GM12878 (cell line): ENCODE results near the gene ATP2A3. TPM values are rescaled to one million over a fixed set of nuclear protein-coding genes. Genes with fewer than 3 reads are reported as not detected.

Experiments
- ATAC-seq: fragments of 200-7000 bp; cut with Tn5 transposase; 3 replicates; pipeline ENCODE4 v1.9.1; 2020; ENCODE audit warnings: mild to moderate bottlenecking, moderate library complexity
- BruUV-seq: library from RNA; stranded (reverse); fragments of 400-500 nt; replicated peaks from 2 replicates; lab custom pipeline; 2021; lab: Mats Ljungman, UMichigan
- CTCF ChIA-PET: fragments of 300-600 bp; sonication (Branson Sonifier 250); formaldehyde crosslinking; extraction: SDS; loops from one replicate; lab custom pipeline; 2021; ENCODE audit warnings: inconsistent platforms; lab: Yijun Ruan, JAX
- POLR2A ChIA-PET: fragments of 350-600 bp; formaldehyde crosslinking; extraction: SDS; loops from one replicate; lab custom pipeline; 2021; ENCODE audit warnings: inconsistent platforms; lab: Charles Lee
- RAD21 ChIA-PET: fragments of 300-600 bp; sonication (Branson Sonifier 250); formaldehyde crosslinking; loops from one replicate; lab custom pipeline; 2023; ENCODE audit warnings: antibody characterized with exemption; ENCODE audit not compliant: unreplicated experiment; lab: Charles Lee
- SMC1A ChIA-PET: fragments of 300-600 bp; sonication (Branson Sonifier 250); formaldehyde crosslinking; loops from one replicate; lab custom pipeline; 2023; ENCODE audit not compliant: unreplicated experiment, uncharacterized antibody; lab: Charles Lee
- DNase-seq: peaks from one replicate; pipeline ENCODE4 v3.0.0-alpha.2; 2011; ENCODE audit warnings: low read depth, low spot score
- FAIRE-seq: peaks from 3 replicates; lab custom pipeline; 2011; peaks lifted over from hg19 to GRCh38; lab: Jason Lieb, UNC
- H2AFZ ChIP-seq: 2 replicates; pipeline ENCODE4 v1.6.0; 2011; ENCODE audit warnings: low read depth, low read length, control low read depth; ENCODE audit not compliant: control insufficient read depth
- H3K27ac ChIP-seq: 2 replicates; pipeline ENCODE4 v1.5.1; 2011; ENCODE audit warnings: control low read depth; ENCODE audit not compliant: control insufficient read depth, insufficient read depth
- H3K27me3 ChIP-seq, 2 experiments: replicated peaks in 1 of 2; 2 replicates each; pipeline versions ENCODE4 v1.6.0 to v1.6.1; 2011; ENCODE audit warnings: low read length in 1 of 2; ENCODE audit not compliant: control insufficient read depth in 2 of 2, insufficient read depth in 2 of 2
- H3K36me3 ChIP-seq, 2 experiments: 2 replicates each; pipeline ENCODE4 v1.5.1; 2011; ENCODE audit warnings: low read length in 1 of 2; ENCODE audit not compliant: control insufficient read depth in 2 of 2, insufficient read depth in 2 of 2
- H3K4me1 ChIP-seq: 2 replicates; pipeline ENCODE4 v1.6.1; 2011; ENCODE audit warnings: mild to moderate bottlenecking, low read length, moderate library complexity, mixed read lengths; ENCODE audit not compliant: control insufficient read depth, insufficient read depth
- H3K4me2 ChIP-seq: 2 replicates; pipeline ENCODE4 v1.6.0; 2011; ENCODE audit warnings: control low read depth; ENCODE audit not compliant: control insufficient read depth, insufficient read depth
- H3K4me3 ChIP-seq: fragments of 200-600 bp; sonication (generic); 2 replicates; pipeline ENCODE4 v1.5.1; 2016
- H3K79me2 ChIP-seq: 2 replicates; pipeline ENCODE4 v1.6.0; 2011; ENCODE audit warnings: low read length; ENCODE audit not compliant: control insufficient read depth, insufficient read depth
- H3K9ac ChIP-seq: 2 replicates; pipeline ENCODE4 v1.8.0; 2011; ENCODE audit warnings: low read length, control low read depth, mixed read lengths; ENCODE audit not compliant: control insufficient read depth, insufficient read depth
- H3K9me3 ChIP-seq: replicated peaks from 3 replicates; pipeline ENCODE4 v1.5.1; 2011; ENCODE audit warnings: mild to moderate bottlenecking, low read length; ENCODE audit not compliant: control insufficient read depth, insufficient read depth
- H4K20me1 ChIP-seq: 2 replicates; pipeline ENCODE4 v1.6.0; 2011; ENCODE audit not compliant: control insufficient read depth, insufficient read depth
- BACH1 ChIP-seq: fragments of 450-650 bp; IDR thresholded peaks from 2 replicates; pipeline ENCODE4 v1.6.1; 2017; ENCODE audit warnings: mild to moderate bottlenecking, borderline replicate concordance
- EGR1 ChIP-seq, 2 experiments: IDR thresholded peaks; 1 replicate in 1 of 2; 2 replicates in 1 of 2; pipeline ENCODE4 v1.6.1; 2011 to 2012; ENCODE audit warnings: low read depth in 2 of 2, low read length in 2 of 2, borderline replicate concordance in 1 of 2, mild to moderate bottlenecking in 1 of 2, moderate library complexity in 1 of 2
- EZH2 ChIP-seq: IDR thresholded peaks from 2 replicates; pipeline ENCODE4 v1.6.1; 2012; ENCODE audit warnings: low read depth, mild to moderate bottlenecking, control low read depth, inconsistent platforms, low read length, borderline replicate concordance; ENCODE audit not compliant: control insufficient read depth
- IKZF2 ChIP-seq, 2 experiments: fragments of 450-650 bp; IDR thresholded peaks; 2 replicates each; pipeline ENCODE4 v1.6.1; 2017; ENCODE audit warnings: mild to moderate bottlenecking in 2 of 2, moderate library complexity in 2 of 2
- MEF2A ChIP-seq: IDR thresholded peaks from 2 replicates; pipeline ENCODE4 v1.6.1; 2011; ENCODE audit warnings: low read depth, mild to moderate bottlenecking, low read length, moderate library complexity; ENCODE audit not compliant: insufficient read depth
- MYC ChIP-seq: IDR thresholded peaks from 2 replicates; pipeline ENCODE4 v1.6.1; 2011; ENCODE audit warnings: mild to moderate bottlenecking, low read length, moderate library complexity, inconsistent platforms; ENCODE audit not compliant: insufficient read depth, insufficient replicate concordance, insufficient read length, severe bottlenecking
- PAX5 ChIP-seq: IDR thresholded peaks from 2 replicates; pipeline ENCODE4 v1.6.1; 2011; ENCODE audit warnings: low read depth, low read length, borderline replicate concordance
- RAD51 ChIP-seq: fragments of 450-650 bp; IDR thresholded peaks from 2 replicates; pipeline ENCODE4 v1.6.1; 2016; ENCODE audit warnings: moderate library complexity, mild to moderate bottlenecking, inconsistent platforms
- TCF3 ChIP-seq: IDR thresholded peaks from 2 replicates; pipeline ENCODE4 v1.6.1; 2012; ENCODE audit warnings: low read depth, mild to moderate bottlenecking, low read length, borderline replicate concordance; ENCODE audit not compliant: insufficient read depth
- USF2 ChIP-seq: IDR thresholded peaks from 2 replicates; pipeline ENCODE4 v1.6.1; 2011; ENCODE audit warnings: low read depth, low read length, improper control_type of control experiment, borderline replicate concordance
- ZNF207 ChIP-seq: fragments of 450-650 bp; IDR thresholded peaks from 2 replicates; pipeline ENCODE4 v1.6.1; 2014; ENCODE audit warnings: antibody characterized with exemption, mild to moderate bottlenecking, borderline replicate concordance
- ZZZ3 ChIP-seq: IDR thresholded peaks from 2 replicates; pipeline ENCODE4 v1.6.1; 2011; ENCODE audit warnings: low read depth; ENCODE audit not compliant: control insufficient read depth, insufficient read length
- WGBS: methylation state at CpG from one replicate; pipeline ENCODE4 v1.1.6; 2016; ENCODE audit warnings: low lambda C conversion rate; ENCODE audit not compliant: insufficient replicate concordance, insufficient coverage; ENCODE audit errors: missing lambda C conversion rate; 5-methylcytosine and 5-hydroxymethylcytosine counted together
- in situ Hi-C: fragments of 300-500 bp; cut with MboI; formaldehyde crosslinking; loops from 9 replicates; pipeline ENCODE4 v1.14.3; 2018; ENCODE audit warnings: mixed read lengths
- intact Hi-C: fragments of 100-400 bp; cut with micrococcal nuclease; formaldehyde crosslinking; loops from one replicate; pipeline ENCODE4 v1.14.2; 2022; ENCODE audit not compliant: unreplicated experiment
- polyA plus RNA-seq, 11 experiments: library from polyadenylated mRNA; depleted of rRNA in 4 of 11; unstranded in 6 of 11; stranded (reverse) in 5 of 11; fragments of >200 nt; fragmentation: Nextera tagmentation in 4 of 11; fragmentation: Illumina TruSeq in 1 of 11; extraction: Ambion mirVana in 4 of 11; extraction: Trizol in 1 of 11; gene quantifications; 1 replicate in 1 of 11; 2 replicates in 10 of 11; pipeline versions ENCODE4 v1.2.1 to v1.2.3, GENCODE V29; 2011 to 2016; ENCODE audit warnings: inconsistent platforms in 2 of 11, missing spikeins in 2 of 11, low read depth in 1 of 11
- total RNA-seq, 4 experiments: library from RNA; depleted of rRNA in 3 of 4; stranded (reverse); fragments of >200 nt in 3 of 4; fragmentation: Illumina TruSeq in 1 of 4; extraction: Trizol in 1 of 4; gene quantifications; 2 replicates each; pipeline versions ENCODE4 v1.2.1 to v1.2.3, GENCODE V29; 2013 to 2021

ATP2A3 gene
- total and polyA plus RNA-seq, 10 of the 15 experiments (the other 5 are each of a cell fraction or from before 2014, with no cell fraction given) = 1.0 to 99.2 (median 37.9) TPM

DNA sequence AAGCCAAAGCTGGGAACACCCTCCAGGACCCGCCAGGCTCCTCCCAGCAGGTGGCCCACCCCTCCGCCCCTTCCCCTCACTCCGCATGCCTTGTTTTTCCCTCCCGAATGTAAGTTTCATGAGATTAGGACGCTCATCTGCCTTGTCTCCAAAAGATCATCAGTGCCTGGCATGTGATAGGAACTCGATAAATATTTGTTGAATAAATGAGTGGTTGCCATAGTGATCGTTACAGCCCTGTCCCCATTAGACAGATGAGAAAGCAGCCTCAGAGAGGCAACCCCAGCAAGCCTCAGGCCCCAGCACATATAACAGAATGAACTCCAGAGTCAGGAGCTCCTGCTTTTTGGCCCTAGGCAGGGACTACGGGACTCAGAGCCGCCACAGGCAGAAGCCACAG is 76.4 kb downstream of the ATP2A3 start:
- Histone ChIP-seq H3K9me3 (no peaks in the 10 kb centered on the region), H4K20me1 (no peaks in the 10 kb centered on the region), H3K9ac (no peak overlapping the region), H3K4me3 (no peak overlapping the region), H3K79me2 (no peaks in the 10 kb centered on the region), H3K36me3 (no peaks in the 10 kb centered on the region), H3K27ac (no peak overlapping the region), H3K27me3 (peaks cover 0 to 2% of the 10 kb centered on the region in 2 experiments; a peak in 1 of 4 replicates), H2AFZ (no peak overlapping the region), H3K4me2 (no peak overlapping the region), H3K4me1 (no peaks in the 10 kb centered on the region; the same call in 1 of the 2 replicates)
- in situ Hi-C loops = no loop called here
- RAD21 ChIA-PET = no interaction called here
- ATAC-seq (no peak), DNase-seq (no peak), FAIRE-seq (no peak)
- CTCF ChIA-PET = no interaction called here
- intact Hi-C loops = no loop called here
- POLR2A ChIA-PET = interaction anchor here (0.6 kb wide), 1 partner anchor 32 kb away, joined by 6 read pairs; no protein-coding TSS in a partner anchor
- WGBS = 51% methylated on average over 7 of the region's 9 CpGs
- SMC1A ChIA-PET = interaction anchor here (0.7 kb wide), 1 partner anchor 85 kb away, joined by 3 read pairs; no protein-coding TSS in a partner anchor
- TF ChIP-seq PAX5 (no peak), ZZZ3 (no peak), EZH2 (no peak), MYC (no peak), TCF3 (no peak), USF2 (no peak), RAD51 (no peak), IKZF2 (IDR thresholded peaks at IDR 0.05) (no peak), MEF2A (no peak), BACH1 (no peak), ZNF207 (no peak), EGR1 (IDR thresholded peaks at IDR 0.05; ENCODE audit: borderline replicate concordance in 1 of 2, low read depth in 2 of 2, low read length in 2 of 2) (no peak)
- TF ChIP-seq, all 136 proteins: peak for 0
- no TSS peak for BruUV-seq
